Ectodermal cell (in vitro differentiated cells): Measurements from ENCODE around the gene GNGT2.

Experiments used
- H3K27ac ChIP-seq: 2 replicates; pipeline ENCODE4 v1.7.0; 2013; ENCODE audit warnings: mild to moderate bottlenecking, low read depth, low read length; ENCODE audit not compliant: insufficient read depth, poor library complexity, severe bottlenecking
- H3K27me3 ChIP-seq: 2 replicates; pipeline ENCODE4 v1.7.0; 2013; ENCODE audit warnings: mild to moderate bottlenecking, low read length; ENCODE audit not compliant: insufficient read depth, control insufficient read depth, poor library complexity, severe bottlenecking
- H3K36me3 ChIP-seq: one replicate; pipeline ENCODE4 v1.7.0; 2013; ENCODE audit warnings: low read length; ENCODE audit not compliant: control insufficient read depth, insufficient read depth
- H3K4me1 ChIP-seq: one replicate; pipeline ENCODE4 v1.7.0; 2013; ENCODE audit warnings: low read length; ENCODE audit not compliant: control insufficient read depth, insufficient read depth
- H3K4me3 ChIP-seq: 2 replicates; pipeline ENCODE4 v1.7.0; 2013; ENCODE audit warnings: low read depth, low read length, control low read depth; ENCODE audit not compliant: insufficient read depth
- H3K9me3 ChIP-seq: 2 replicates; pipeline ENCODE4 v1.7.0; 2013; ENCODE audit warnings: mild to moderate bottlenecking, low read length, moderate library complexity; ENCODE audit not compliant: control insufficient read depth
- WGBS, 2 experiments: methylation state at CpG; one replicate each; pipeline ENCODE4 v1.1.7; 2013; ENCODE audit warnings: missing lambda C conversion rate in 2 of 2; 5-methylcytosine and 5-hydroxymethylcytosine counted together

Gene GNGT2

DNA sequence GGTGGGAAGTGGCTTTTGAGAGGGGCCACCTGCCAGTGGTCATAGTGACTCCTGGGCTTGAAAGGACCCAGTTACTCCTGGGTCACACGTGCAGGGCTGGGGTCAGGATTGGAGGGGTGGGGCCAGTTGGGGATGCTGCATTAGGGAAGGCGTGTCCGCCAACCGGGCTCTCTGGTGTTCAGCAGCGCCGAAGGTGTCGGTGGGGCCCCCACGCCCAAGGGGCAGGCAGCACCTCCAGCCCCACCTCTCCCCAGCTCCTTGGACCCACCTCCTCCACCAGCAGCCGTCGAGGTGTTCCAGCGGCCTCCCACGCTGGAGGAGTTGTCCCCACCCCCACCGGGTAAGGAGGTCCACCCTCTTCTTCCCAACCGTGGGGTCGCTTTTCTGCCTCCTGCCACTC, 9.6 kb upstream of the GNGT2 start:
- no peak overlapping the region for H3K27ac ChIP-seq
- no peaks in the 10 kb centered on the region for H3K36me3 ChIP-seq
- H3K27me3 ChIP-seq = peaks cover 34% of the 10 kb centered on the region
- no peaks in the 10 kb centered on the region for H3K9me3 ChIP-seq
- H3K4me1 ChIP-seq = peaks cover 15% of the 10 kb centered on the region
- WGBS, 2 experiments = 89 to 91% methylated on average over 15 of the region's 15 CpGs
- no peak overlapping the region for H3K4me3 ChIP-seq

DNA sequence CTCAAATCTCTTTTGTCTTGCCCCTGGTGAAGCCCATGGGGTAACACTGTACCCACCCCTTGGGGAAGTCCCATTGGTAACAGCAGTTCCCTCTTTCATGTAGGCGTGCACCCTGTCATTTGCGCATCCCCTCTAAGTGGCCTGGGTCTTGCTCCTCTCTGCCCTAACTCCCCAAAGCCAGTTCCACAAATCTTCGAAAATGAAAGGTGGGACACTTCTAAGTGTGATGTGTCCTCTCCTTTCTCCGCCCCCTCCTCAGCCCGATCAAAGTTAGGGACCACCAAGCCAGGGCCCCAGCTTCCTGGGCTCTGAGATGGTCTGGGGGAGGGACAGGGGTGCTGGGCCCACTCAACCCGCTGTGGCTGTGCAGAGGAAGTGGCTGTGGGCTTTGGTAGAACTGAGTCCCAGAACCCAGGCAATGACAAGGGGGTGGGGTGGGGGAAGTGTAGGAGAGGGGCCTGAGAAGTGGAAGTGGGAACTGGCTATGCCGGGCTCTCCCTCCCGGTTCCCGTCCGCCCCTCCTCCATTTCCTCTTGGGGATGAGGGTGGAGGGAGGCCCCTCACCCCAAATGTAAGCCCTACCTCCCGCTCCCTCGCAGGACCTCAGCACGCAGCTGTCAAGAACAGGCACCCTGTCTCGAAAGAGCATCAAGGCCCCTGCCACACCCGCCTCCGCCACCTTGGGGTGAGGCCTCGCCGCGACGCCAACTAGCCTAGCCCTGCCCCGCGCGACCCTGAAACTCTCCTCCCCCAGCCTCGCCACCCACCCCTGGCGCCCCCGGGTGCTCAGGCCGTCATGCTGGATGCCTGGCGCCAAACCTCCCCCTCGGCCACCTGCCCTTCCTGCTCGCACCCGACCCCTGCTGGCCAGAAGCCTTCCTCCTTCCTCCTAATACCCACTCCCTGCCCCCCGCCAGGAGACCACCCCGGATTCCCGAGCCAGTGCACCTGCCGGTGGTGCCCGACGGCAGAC, 8.9 kb upstream of the GNGT2 start:
- Histone ChIP-seq H3K4me3 (no peak overlapping the region), H3K4me1 (peaks cover 11% of the 10 kb centered on the region), H3K9me3 (no peaks in the 10 kb centered on the region), H3K27me3 (peaks cover 27% of the 10 kb centered on the region), H3K27ac (no peak overlapping the region), H3K36me3 (no peaks in the 10 kb centered on the region)
- WGBS, 2 experiments = 88 to 89% methylated on average over 37 of the region's 37 CpGs

DNA sequence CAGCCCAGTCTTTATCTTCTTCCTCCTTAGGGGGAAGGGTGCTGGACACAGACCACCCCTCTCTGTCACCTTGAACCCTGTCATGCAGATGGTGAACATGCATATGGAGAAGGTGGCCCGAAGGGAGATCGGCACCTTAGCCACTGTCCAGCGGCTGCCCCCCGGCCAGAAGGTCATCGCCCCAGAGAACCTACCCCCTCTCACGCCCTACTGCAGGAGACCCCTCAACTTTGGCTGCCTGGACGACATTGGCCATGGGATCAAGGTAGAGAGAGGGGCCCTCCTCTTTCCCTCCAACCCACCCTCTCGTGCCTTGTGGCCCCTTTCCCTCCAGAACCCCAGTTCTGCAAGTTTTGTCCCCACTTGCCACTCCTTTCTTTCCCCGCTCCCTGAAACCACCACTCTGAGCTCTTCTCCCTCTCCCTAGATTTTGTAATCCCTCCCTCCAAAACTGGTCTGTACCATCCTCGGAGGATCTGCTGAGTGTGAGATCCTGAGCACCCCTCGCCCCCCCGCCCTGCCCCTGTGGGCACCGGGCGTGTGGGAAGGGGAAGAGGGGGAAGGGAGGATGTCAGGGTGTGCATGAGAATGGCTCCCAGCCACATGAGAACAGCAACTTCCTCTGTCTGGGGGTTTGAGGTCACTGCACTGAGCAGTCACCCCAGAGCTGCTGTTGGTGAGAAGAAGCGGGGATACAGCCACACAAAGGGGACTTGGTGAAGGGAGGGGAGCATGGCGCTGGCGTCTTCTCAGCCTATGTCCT, 7.5 kb upstream of the GNGT2 start:
- H3K4me3 ChIP-seq = no peak overlapping the region
- no peaks in the 10 kb centered on the region for H3K36me3 ChIP-seq
- no peaks in the 10 kb centered on the region for H3K4me1 ChIP-seq
- H3K9me3 ChIP-seq = no peaks in the 10 kb centered on the region
- no peak overlapping the region for H3K27ac ChIP-seq
- 87 to 88% methylated on average over 17 of the region's 17 CpGs for WGBS, 2 experiments
- H3K27me3 ChIP-seq = peaks cover 13% of the 10 kb centered on the region

DNA sequence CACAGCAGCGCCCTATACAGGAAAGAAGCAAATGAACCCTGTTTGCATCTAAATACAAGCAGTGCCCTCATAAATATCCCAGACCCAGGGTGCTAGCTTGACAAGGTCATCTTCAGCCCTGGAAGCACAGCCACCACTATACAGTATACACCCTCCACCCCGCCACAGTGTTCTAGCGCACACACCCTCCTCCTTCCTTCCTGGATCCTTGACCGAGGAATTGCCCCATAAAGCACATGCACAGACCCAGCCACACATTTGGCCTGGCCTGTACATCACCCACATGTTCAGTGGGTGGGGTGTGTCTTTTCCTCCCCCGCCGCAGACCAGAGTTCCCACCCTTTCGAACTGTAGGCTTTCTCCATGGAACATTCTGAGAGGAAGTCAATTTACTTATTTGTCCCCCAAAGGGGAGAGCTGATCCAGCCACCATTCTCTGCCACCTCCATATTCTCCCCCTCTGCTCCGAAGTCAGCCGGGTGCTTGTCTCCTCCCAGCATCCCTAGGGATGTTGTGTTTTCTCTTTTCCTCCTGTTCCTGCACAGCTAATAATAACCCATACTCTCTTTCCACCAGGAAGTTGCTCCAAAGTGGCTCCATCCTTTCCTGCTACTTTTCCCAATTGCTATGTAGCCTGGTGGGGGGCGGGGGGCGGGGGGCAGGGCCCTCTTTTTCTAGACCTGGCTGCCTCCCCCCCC, 6.7 kb upstream of the GNGT2 start:
- Histone ChIP-seq H3K4me1 (no peaks in the 10 kb centered on the region), H3K36me3 (no peaks in the 10 kb centered on the region), H3K27ac (no peak overlapping the region), H3K27me3 (peaks cover 6% of the 10 kb centered on the region), H3K9me3 (no peaks in the 10 kb centered on the region), H3K4me3 (no peak overlapping the region)
- WGBS, 2 experiments = 90 to 94% methylated on average over 11 of the region's 11 CpGs

DNA sequence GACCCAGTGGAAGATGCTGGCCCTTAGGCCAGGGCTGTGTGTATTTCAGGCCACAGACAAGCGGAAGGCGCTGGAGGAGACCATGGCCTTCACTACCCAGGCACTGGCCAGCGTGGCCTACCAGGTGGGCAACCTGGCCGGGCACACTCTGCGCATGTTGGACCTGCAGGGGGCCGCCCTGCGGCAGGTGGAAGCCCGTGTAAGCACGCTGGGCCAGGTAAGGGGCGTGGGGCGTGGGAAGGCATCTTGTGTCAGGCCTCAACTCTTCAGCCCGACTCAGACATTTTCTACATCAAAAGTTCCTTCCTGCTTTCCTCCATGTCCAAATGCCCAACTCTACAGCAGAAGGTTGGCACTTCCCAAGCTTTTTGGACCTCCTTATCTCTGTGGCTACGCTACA, 6.1 kb upstream of the GNGT2 start:
- Histone ChIP-seq H3K27me3 (no peaks in the 10 kb centered on the region), H3K36me3 (no peaks in the 10 kb centered on the region), H3K9me3 (no peaks in the 10 kb centered on the region), H3K4me1 (no peaks in the 10 kb centered on the region), H3K27ac (no peak overlapping the region), H3K4me3 (no peak overlapping the region)
- WGBS, 2 experiments = 92 to 93% methylated on average over 13 of the region's 13 CpGs

DNA sequence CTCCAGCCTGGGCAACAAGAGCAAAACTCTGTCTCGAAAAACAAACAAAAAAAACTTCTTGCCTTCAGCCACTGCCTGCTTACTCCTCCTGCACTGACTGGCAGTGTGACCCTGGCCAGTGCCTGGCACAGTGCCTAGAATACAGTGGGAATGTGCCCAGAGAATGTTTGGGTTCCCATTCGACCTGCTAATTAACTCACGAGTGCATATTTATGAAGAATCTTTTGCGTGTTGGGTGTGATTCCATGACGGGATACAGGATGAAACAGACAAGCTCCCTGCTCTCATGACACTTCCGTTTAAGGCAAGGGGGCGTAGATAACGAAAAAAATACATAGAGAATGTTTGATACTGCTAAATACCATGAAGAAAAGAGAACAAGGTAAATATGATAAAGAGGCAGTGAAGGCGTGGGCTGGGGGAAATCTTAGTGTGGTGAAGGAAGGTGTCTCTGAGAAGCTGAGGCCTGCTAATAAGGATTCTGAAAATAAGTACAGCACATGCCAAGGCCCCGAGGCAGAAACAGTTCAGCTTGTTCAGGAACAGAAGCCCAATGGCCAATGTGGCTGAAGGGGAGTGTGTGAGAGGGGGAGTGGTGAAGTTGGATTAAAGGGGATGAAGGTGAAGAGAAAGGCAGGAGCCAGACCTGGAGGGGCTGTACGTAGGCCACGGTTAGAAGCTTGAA, 4.4 kb upstream of the GNGT2 start:
- Histone ChIP-seq H3K4me3 (no peak overlapping the region), H3K4me1 (peaks cover 10% of the 10 kb centered on the region), H3K9me3 (no peaks in the 10 kb centered on the region), H3K36me3 (no peaks in the 10 kb centered on the region), H3K27me3 (no peaks in the 10 kb centered on the region), H3K27ac (no peak overlapping the region)
- 84 to 87% methylated on average over 12 of the region's 12 CpGs for WGBS, 2 experiments

DNA sequence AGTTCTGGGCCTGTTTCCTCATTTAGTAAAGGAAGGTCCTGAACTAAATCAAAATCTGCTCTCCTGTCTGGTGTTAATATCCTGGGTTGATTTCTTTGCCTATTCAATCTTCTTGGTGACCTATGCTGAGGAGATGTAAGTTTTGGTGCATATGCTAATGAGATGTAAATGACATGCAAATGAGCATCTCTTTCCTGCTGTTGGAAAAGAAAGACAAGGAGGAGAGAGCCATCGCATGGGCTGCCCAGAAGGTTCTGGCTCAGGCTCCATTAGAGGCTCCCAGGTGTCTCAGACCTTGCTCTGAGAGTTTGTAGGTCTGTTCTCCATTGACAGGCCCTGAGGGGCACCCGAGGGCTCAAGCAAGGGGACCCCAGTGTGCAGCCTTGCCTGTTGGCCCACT, 3.5 kb upstream of the GNGT2 start:
- Histone ChIP-seq H3K36me3 (no peaks in the 10 kb centered on the region), H3K4me3 (no peak overlapping the region), H3K27me3 (no peaks in the 10 kb centered on the region), H3K9me3 (no peaks in the 10 kb centered on the region), H3K4me1 (peaks cover 10% of the 10 kb centered on the region), H3K27ac (no peak overlapping the region)
- 81 to 89% methylated on average over 2 of the region's 2 CpGs for WGBS, 2 experiments

DNA sequence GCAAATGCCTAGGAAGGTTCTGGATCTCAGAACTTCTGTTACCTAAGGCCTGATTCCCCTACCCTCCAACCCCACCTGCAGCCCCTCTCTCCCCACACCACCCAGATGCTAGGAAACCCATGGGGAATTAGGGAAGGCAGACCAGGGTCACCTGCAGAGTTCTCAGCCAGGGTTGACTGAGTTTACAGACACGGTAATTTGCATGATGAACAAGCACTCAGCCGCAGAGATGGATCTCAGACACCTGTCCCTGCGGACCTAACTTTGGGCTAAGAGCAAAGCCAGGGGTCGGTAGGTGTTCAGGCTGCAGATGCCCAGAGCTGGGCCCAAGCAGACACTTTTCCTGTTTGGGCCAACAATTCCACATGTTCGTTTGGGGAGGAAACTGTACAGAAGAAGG, 3.0 kb upstream of the GNGT2 start:
- Histone ChIP-seq H3K4me1 (peaks cover 10% of the 10 kb centered on the region), H3K27me3 (no peaks in the 10 kb centered on the region), H3K9me3 (no peaks in the 10 kb centered on the region), H3K27ac (no peak overlapping the region), H3K36me3 (no peaks in the 10 kb centered on the region), H3K4me3 (no peak overlapping the region)
- 84% methylated on average over 5 of the region's 5 CpGs for WGBS, 2 experiments

DNA sequence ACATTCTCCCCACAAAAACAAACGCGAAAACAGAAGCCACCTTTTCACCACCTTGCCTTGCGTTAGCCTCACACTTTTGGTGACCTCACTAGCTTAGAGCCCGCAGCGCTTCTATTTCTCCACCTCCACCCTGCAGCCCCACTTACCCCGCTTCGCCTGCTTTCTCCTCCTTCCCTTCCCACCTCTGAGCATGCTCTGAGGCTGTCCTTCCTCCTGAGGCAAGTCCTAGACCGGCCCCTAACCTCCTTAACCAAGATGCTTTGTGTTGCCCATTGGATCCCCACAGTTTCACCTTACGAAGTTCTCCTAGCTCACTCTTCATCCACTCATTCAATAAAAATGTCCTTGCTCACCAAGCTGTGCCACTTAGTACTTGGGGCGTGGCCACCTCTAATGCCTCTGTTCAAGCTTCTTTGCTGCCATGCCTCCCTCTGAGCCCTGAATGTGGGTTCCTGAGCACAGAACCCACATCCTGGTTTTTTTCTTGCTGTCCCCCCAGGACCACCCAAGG, 1.3 kb downstream of the GNGT2 start:
- H3K27me3 ChIP-seq = no peaks in the 10 kb centered on the region
- 91 to 94% methylated on average over 10 of the region's 10 CpGs for WGBS, 2 experiments
- H3K36me3 ChIP-seq = no peaks in the 10 kb centered on the region
- no peak overlapping the region for H3K27ac ChIP-seq
- H3K4me1 ChIP-seq = peaks cover 10% of the 10 kb centered on the region
- no peak overlapping the region for H3K4me3 ChIP-seq
- no peaks in the 10 kb centered on the region for H3K9me3 ChIP-seq
